HG03558 (cell line): Measurements from ENCODE around the gene USP10.

Experiments used
- ATAC-seq: cut with Tn5 transposase; IDR thresholded peaks from one replicate; pipeline ENCODE4 v1.9.1; 2021; ENCODE audit warnings: moderate number of reproducible peaks; ENCODE audit not compliant: unreplicated experiment; ENCODE audit errors: extremely low read depth

USP10 gene

DNA sequence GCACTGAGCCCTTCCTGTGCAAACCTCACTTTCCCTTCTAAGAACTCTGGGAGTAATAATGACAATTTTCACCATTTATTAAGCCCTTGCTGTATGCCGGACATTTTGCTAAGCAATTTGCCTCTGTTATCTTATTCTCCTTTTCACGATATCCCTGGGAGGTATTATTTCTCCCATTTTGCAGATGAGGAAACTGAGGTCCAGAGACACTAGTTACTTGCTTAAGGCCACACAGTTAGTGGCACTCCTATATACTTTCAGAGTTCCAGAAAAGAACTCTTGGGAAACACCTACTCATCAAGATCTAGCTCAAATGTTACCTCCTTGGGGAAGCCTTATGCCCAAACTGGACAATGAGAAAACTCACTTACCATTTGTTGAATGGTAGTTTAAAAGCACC, 4.8 kb upstream of the USP10 start:
- no peak for ATAC-seq

DNA sequence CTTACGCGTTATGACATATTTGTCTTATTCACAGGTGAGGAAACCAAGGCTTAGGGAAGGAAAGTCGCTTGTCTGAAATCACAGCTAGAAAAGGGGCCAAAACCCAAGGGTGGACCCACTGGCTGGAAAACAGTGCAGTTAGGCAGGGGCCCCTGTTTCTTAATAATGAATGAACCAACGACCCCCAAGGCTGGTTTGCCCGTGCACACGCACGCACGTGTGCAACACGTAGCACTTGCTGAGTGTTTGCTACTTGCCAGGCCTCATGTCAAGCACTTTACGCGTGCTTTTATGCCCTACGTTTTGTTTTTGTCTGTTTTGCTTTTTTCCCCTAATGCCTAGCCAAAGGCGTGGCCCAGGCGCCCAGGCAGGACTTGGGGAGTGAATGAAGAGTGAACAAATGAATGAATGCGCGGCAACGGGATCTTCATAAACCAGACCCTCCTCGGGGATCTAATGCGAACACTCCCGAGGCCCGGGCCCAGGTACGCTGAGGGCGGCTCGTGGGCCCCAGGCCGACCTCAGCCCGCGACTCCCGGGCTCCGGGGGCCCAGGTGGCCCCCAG, 571 bp upstream of the USP10 start:
- no peak for ATAC-seq

DNA sequence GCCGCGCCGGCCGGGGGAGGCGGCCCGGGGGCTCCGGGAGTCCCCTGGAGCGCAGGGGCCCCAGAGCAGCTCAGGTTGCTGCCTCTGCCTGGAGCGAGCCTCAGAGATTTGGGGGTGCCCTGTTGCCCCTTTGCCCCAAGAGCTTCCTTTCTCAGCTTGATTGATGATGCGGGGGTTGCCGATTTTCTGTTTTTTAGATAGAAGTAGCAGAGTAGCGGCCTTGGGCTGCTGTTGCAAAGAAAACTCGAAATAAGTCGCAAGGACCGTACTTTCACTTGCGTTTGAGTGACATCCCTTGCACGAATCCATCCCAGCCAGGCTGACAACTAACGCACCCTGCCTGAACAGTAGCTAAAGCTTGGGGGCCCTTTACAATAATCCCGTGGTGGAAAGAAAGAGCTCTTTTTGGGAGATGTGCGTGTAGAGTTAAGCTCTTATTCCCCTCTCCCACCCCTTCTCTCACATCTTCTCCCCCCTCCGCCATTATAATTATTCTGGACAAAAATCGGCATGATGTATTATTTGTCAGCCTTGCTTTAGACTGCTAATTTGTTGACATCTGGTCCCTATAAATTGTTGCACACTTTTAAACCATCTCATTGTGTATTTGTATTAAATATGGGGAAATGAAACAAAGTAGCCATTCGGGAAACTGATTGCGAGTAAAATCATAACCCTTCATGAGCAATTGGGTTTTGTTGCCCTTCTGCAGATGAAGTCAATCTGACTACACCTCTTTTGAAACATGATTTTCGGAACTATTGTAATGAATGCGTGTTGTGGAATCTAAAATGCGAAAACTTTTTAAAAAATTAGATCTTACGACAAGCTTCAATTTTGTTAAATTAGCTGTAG, 873 bp downstream of the USP10 start:
- peak; percentile 13 for ATAC-seq

DNA sequence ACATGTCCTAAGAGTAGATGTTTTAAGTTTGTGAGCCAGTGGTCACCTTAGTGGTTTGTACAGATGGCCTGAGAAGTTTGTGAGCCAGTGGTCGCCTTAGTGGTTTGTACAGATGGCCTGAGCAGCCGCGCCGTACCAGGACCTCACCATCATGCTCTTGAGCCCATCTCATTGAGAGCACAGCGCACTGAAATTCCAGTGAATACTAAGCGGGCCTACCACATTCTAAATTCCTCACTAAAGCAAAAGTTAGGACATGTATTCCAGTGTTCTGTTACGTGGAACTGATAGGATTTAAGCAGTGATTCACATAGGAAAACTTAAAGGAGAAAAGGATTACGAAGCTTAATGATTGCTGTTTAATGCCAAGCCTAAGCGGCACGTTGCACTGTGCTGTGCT, 3.9 kb downstream of the USP10 start:
- no peak for ATAC-seq

GRCh38 chr16:84704253-84704652, 4.5 kb downstream of the USP10 start:
- ATAC-seq = no peak

GRCh38 chr16:84706856-84707255, 7.1 kb downstream of the USP10 start:
- ATAC-seq = no peak

GRCh38 chr16:84709609-84710008, 9.8 kb downstream of the USP10 start:
- no peak for ATAC-seq

- ATAC-seq = no peak
Observed at GRCh38 chr16:84710686-84711085, 10.9 kb downstream of the USP10 start.

DNA sequence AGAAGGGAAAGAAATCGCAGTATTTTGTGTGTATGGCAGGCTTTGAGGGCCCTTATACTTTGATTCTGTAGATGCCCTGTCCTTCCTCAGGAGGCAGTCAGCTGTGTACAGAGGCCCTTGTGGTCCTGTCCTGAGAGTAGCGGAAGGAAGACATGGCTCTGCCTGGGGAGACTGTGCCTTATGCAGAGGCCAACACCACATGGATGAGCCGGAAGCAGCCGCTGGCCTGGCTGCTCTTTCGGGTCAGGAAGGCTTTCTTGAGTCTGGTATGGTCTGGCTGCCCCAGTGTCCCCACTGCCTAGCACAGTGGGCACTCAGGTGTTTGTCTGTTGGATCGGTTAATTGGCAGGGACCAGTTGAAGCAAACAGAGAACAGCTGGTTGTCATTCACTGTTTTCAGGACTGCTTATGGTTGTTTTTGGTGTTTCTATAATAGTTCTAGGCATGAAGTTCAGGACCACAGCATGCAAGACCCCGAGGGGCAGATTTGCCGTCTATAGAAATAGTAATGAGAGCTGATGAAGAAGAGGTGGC, 12.4 kb downstream of the USP10 start:
- ATAC-seq = no peak

GRCh38 chr16:84712801-84713775, 13.3 kb downstream of the USP10 start:
- no peak for ATAC-seq

- ATAC-seq = no peak
Observed at GRCh38 chr16:84714028-84714427, 14.2 kb downstream of the USP10 start.

DNA sequence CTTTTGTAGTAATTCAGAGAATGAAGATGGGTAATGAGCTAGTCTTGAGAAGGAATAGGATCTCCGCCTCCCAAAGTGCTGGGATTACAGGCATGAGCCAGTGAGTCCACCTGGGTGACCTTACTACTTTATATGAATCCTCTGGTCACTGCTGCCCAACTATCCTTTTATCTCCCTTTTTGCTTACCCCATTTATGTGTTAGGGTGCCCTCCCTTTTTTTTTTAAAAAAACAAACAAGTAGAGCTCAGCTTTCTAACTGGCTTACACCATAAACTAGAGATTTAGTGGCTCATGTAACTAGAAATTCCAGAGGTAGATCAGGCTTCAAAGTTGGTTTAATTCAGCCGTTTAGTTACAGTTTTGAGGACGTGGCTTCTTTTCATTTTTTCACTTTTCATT, 15.6 kb downstream of the USP10 start:
- no peak for ATAC-seq

- ATAC-seq = no peak
Observed at GRCh38 chr16:84715854-84716253, 16.1 kb downstream of the USP10 start.

DNA sequence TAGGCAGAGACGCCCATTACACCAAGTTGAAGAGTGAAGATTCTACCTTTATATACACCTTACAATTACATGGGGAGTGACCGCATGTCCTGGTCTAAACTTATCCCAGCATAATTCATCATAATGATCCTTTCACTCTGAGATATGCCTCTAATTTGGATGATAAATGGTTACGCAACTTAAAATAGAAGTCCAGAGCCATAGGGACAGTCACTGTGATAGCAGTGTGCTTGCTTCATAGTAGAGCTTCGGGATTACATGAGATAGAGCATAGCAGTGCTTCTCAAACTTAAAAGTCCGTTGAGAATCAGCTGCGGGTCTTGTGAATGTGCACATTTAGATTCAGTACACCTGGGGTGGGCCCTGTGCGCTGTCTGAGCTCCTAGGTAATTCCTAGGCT, 16.9 kb downstream of the USP10 start:
- no peak for ATAC-seq

DNA sequence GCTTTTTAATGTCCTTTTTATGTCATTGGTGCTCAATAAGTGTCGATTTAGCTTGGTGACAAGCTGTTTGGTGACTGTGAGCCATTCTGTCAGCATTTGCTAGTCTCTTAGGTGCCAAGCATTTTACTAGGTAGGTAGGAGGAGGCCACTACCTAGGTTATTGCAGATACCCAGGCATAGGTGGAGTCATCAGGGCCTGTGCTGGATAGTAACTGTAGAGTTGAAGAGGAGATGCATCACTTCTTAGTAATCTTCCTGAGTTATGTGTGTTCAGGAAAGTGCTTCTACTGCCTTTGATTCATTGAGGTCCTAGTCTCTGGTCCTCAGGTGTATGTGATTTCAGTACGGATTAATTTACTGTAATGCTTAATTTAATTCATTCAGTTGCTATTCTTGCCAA, 17.7 kb downstream of the USP10 start:
- no peak for ATAC-seq

GRCh38 chr16:84720177-84720579, 20.4 kb downstream of the USP10 start:
- no peak for ATAC-seq

- ATAC-seq = no peak
Observed at GRCh38 chr16:84722068-84722467, 22.3 kb downstream of the USP10 start.

DNA sequence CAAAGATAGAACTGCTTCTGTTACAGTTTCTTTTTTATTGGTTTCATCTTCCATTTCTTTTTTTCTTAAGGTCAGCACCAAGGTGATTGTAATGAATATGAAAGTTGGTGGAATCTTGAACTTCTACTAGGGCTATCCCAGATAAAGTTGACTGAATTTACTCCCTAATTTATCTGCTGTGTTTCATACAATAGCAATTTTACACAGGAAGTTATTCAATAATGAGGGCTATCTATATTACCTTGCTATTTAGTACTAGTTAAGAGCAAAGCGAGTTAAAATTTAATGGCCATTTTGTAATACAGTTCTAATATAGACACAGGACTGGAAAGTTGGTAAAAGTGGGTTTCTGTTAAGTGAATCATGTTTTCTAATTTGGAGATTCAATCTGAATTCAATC, 24.1 kb downstream of the USP10 start:
- no peak for ATAC-seq

GRCh38 chr16:84724606-84725309, 25.0 kb downstream of the USP10 start:
- ATAC-seq = no peak

- ATAC-seq = no peak
Observed at GRCh38 chr16:84725481-84726078, 25.8 kb downstream of the USP10 start.
